Right ventricle myocardium superior (tissue), 1 donor: ENCODE results near the gene WDPCP. TPM values are rescaled to one million over a fixed set of nuclear protein-coding genes. Genes with fewer than 3 reads are reported as not detected.
"Not testable (repeated sequence)": the region's sequence is repeated elsewhere in the genome, so short reads cannot be mapped to it uniquely, and the experiment has no call there.

Source experiments
- ATAC-seq: fragments of 200-7000 bp; cut with Tn5 transposase; one replicate; pipeline ENCODE4 v1.9.1; 2020; ENCODE audit warnings: mild to moderate bottlenecking; ENCODE audit not compliant: poor library complexity
- DNase-seq: peaks from one replicate; pipeline ENCODE4 v3.0.0-alpha.2; 2020
- intact Hi-C: fragments of 100-400 bp; cut with DNase I; formaldehyde crosslinking; loops from one replicate; pipeline ENCODE4 v1.11.2; 2022
- total RNA-seq: library from RNA; stranded (reverse); fragmentation: NEBNext Ultra II Directional; extraction: Animal tissue kit (Norgen Biotek cat#: 25700); gene quantifications from one replicate; pipeline ENCODE4 v1.2.1, GENCODE V29; 2021
- donor health status: DM: no; HTN: yes; CAD: no; lungs with severe emphysema.

WDPCP gene
- total RNA-seq, 1 donor from 2014 or later = 12.8 TPM

- ATAC-seq, intact Hi-C loops, DNase-seq: not testable (repeated sequence)
Measured at GRCh38 chr2:63323662-63324061, 264.6 kb downstream of the WDPCP start.

GRCh38 chr2:63321973-63322372 is 266.3 kb downstream of the WDPCP start:
- intact Hi-C loops, DNase-seq, ATAC-seq: not testable (repeated sequence)

DNA sequence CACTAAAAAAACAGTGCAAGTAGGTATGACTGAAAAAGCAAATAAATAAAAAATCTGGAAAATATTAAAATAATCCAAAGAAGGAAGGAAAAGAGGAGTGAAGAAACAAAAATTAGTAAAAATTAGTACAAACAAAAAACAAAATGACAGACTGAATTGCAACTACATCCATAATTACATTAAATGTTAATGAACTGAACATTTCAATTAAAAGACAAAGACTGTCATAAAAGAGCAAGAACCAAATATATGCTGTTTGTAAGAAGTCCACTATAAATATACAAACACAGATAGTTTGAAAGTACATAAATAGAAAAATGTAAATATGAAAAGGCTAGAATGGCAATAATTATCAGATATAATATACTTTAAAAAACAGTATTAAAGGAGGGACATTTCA is 267.6 kb downstream of the WDPCP start:
- intact Hi-C loops = no loop called here
- ATAC-seq (no peak), DNase-seq (no peak)

DNA sequence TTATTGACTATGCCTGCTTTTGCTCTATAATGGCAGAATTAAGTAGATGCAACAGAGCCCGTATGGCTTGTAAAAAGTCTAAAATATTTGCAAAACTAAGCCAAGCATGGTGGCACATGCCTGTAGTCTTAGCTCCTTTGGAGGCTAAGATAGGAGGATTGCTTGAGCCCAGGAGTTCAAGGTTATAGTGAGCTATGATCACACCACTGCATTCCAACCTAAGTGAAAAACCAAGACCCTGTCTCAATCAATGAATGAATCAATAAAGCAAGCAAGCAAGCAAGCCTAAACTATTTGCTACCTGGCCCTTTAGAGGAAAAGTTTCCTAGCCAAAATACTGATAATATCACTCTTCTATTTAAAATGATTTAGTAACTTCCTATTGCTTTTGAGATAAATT is 277.7 kb downstream of the WDPCP start:
- DNase-seq = no peak
- ATAC-seq = no peak
- intact Hi-C loops = no loop called here

DNA sequence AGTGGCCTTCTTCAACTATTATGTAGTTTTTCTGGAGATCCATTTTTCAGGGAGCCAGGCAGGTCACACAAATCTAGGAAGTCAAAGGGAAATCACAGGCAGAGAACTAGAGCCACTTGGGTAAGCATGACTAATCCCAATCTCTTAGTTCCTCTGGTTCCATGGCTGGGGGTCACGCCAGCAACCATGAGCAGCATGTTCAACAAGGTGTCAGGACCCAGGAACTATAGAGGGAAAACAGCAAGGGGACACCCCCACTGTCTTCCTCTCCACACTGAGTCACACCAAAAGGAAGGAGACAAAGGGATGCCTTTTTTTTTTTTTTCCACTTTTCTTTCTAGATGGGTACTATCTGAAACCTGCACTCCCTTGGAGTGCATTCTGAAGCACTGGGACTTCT is 286.8 kb downstream of the WDPCP start:
- DNase-seq (no peak), ATAC-seq (no peak)
- intact Hi-C loops = no loop called here

DNA sequence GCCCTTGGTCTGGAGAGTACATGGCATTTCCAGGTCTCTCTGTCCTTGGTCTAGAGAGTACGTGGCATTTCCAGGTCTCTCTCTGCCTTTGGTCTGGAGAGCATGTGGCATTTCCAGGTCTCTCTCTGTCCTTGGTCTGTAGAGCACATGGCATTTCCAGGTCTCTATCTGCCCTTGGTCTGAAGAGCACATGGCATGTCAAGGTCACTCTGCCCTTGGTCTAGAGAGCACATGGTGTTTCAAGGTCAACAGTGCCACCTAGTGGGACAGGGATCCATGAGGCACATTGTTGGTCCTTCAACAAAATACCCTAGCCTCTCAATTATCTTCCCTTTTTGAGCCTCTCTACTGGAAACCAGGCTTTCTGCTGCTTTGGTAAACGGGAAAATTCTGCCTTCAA is 287.4 kb downstream of the WDPCP start:
- DNase-seq = no peak
- intact Hi-C loops = no loop called here
- ATAC-seq = no peak

GRCh38 chr2:63287956-63288355 is 300.3 kb downstream of the WDPCP start:
- ATAC-seq = no peak
- DNase-seq = no peak

GRCh38 chr2:63286520-63286919 is 301.8 kb downstream of the WDPCP start:
- DNase-seq, intact Hi-C loops, ATAC-seq: not testable (repeated sequence)

More at GRCh38 chr2:63287956-63288355, 300.3 kb downstream of the WDPCP start:
- intact Hi-C loops = no loop called here

- ATAC-seq (no peak), DNase-seq (no peak)
- intact Hi-C loops = no loop called here
Measured at GRCh38 chr2:63283273-63283672, 305.0 kb downstream of the WDPCP start.

DNA sequence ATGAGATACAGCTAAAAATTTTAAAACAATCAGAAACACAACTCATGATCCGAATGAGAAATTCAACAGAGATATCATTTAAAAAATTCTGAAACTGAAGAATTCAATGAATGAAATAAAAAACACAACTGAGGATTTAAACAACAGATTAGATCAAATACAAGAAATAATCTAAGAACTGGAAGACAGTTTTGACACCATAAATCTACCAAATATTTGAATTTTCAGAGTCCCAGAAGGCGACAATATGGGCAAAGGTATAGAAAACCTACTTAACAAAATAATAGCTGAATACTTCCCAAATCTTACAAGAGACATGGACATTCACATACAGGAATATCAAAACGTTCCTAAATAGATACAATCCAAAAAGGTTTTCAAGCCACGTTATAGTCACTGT is 315.7 kb downstream of the WDPCP start:
- DNase-seq (no peak), ATAC-seq (no peak)
- intact Hi-C loops = no loop called here

GRCh38 chr2:63270717-63271116 is 317.6 kb downstream of the WDPCP start:
- no peak for ATAC-seq
- intact Hi-C loops = no loop called here

GRCh38 chr2:63268946-63269345 is 319.3 kb downstream of the WDPCP start:
- DNase-seq (no peak), ATAC-seq (no peak)
- intact Hi-C loops = no loop called here

More at GRCh38 chr2:63270717-63271116, 317.6 kb downstream of the WDPCP start:
- no peak for DNase-seq

GRCh38 chr2:63261137-63261621 is 327.1 kb downstream of the WDPCP start:
- ATAC-seq (no peak), DNase-seq (no peak)
- intact Hi-C loops = no loop called here

DNA sequence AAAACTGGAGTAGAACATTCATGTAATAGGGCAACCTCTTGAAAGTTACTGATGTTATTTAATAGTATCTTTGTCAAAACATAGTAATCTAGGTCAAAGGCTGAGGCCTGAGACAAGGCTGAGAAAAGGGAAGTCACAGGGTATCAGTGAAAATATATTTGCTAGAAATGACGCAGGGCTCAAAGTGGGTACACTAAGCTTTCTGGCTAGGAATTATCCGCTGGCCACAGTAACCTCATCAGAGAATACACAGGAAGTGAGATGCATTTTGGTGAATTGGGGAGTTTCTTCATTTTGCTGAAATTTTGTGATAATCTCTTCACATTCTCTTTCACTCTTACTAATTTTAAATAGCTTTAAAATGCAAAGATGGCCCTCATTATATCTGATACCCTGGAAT is 330.8 kb downstream of the WDPCP start:
- ATAC-seq (no peak), DNase-seq (no peak)
- intact Hi-C loops = no loop called here

- intact Hi-C loops = no loop called here
- ATAC-seq = no peak
- DNase-seq = no peak
Measured at GRCh38 chr2:63249161-63249560, 339.1 kb downstream of the WDPCP start.

DNA sequence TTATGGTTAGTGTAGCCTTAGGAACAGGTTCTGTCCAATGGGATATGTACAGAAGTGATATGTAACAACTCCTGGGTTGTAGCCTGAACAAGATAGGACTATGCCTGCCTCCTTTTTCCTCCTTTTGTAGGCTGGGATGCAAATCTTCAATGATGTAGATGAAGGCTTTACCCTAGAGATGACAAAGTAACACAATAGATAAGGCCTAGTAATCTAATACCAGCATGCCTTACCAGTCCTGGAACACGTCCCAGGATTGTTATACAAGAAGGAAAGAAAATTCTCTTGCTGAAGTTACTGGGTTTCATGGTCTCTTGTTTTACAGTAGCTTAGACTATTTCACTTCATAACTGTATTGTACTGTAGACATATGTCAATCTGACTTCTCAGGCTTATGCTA is 345.5 kb downstream of the WDPCP start:
- intact Hi-C loops = no loop called here
- ATAC-seq = peak; percentile 20
- DNase-seq = no peak

DNA sequence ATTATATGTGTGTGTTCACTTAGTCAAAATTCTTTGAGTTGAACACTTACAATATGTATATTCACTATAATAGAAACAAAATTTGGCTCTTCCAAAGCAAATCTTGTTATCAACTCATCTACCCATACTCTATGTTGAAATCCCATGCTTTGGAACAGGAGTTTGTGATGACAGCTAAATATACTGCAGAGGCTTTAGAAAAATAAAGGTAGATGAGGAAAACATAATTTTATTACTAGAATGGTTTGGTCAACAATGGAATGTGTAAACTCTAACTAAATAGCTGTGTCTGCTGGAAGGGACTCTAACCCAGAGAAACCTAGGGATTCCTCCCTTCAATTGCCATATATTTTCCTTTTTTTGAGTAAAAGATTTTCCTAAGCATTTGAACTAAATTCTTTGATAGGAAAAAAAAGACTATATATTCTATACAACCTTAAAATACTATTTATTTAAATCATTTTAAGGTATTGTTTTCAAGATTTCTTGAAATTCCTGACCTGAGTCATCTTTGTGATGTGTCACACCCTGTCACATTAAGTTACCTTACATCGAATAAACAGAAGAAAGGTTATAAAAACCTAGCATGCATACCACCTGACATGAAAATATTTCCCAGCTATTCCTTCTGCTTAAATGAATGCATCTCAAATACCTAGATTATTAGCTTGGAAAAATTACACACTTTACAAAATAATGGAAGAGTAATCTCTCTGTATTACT is 362.2 kb downstream of the WDPCP start:
- intact Hi-C loops = no loop called here
- no peak for DNase-seq
- no peak for ATAC-seq

DNA sequence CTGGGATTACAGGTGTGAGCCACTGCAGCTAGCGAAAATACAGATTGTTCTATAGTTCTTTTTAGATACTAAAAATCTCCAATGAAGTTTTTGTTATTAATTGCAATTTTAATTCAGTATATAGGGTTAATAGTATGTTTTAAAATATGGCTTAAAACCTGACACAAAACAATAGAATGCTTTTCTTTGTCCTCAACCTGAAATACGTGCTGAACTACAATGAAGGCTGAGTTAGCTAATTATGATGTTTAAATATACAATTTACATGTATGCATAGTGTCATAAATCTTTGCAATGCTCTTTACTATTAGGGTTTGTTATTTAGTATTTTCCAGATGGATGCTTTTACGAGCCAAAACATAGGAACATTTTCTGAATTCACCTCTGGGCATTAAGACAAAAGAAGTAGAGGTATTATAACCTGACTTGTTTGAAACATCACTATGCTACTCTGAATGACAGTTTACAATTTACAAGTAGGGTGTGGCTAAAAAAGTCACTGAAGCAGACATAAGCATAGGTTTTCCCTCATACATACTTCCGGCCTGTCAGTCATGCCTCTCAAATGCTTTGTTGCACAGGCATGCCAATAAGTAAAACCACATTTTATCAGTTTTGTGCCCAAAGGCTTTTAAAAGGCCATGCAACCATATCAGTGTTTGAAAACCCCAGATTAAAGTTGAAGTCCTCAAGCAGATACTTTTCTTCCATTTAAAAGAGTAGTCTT is 369.3 kb downstream of the WDPCP start:
- intact Hi-C loops = no loop called here
- no peak for ATAC-seq
- no peak for DNase-seq

GRCh38 chr2:63195310-63195709 is 393.0 kb downstream of the WDPCP start:
- intact Hi-C loops = no loop called here
- ATAC-seq (no peak), DNase-seq (no peak)

GRCh38 chr2:63194175-63194574 is 394.1 kb downstream of the WDPCP start:
- ATAC-seq = no peak
- intact Hi-C loops = no loop called here
- DNase-seq = no peak
